OCI-LY7 (cell line): Measurements from ENCODE around the gene PRCD. TPM values are rescaled to one million over a fixed set of nuclear protein-coding genes. Genes with fewer than 3 reads are reported as not detected.
A peak's percentile ranks its signal among the peaks of the same experiment; 100 is the strongest.

Experiments
- BruUV-seq: library from RNA; stranded (reverse); fragments of 400-500 nt; replicated peaks from 2 replicates; lab custom pipeline; 2021; lab: Mats Ljungman, UMichigan
- CTCF ChIA-PET: fragments of 300-600 bp; sonication (Branson Sonifier 250); formaldehyde crosslinking; loops from one replicate; lab custom pipeline; 2022; ENCODE audit warnings: antibody characterized with exemption; ENCODE audit not compliant: unreplicated experiment; lab: Charles Lee
- POLR2A ChIA-PET: fragments of 300-600 bp; sonication (Branson Sonifier 250); formaldehyde crosslinking; loops from one replicate; lab custom pipeline; 2022; ENCODE audit warnings: antibody characterized with exemption; lab: Charles Lee
- DNase-seq: peaks from one replicate; pipeline ENCODE4 v3.0.0-alpha.2; 2015; ENCODE audit warnings: low spot score
- H2AFZ ChIP-seq: fragments of 200-600 bp; sonication (generic), shearing (Covaris generic); 2 replicates; pipeline ENCODE4 v1.6.1; 2014; ENCODE audit warnings: mild to moderate bottlenecking, antibody characterized with exemption, low read length, moderate library complexity
- H3K27ac ChIP-seq: fragments of 200-600 bp; sonication (generic); 2 replicates; pipeline ENCODE4 v1.5.1; 2014; ENCODE audit warnings: mixed run types, low read depth, mild to moderate bottlenecking, moderate library complexity, low read length, inconsistent platforms; ENCODE audit not compliant: poor library complexity, severe bottlenecking
- H3K36me3 ChIP-seq: fragments of 200-600 bp; sonication (generic); 2 replicates; pipeline ENCODE4 v1.6.1; 2014; ENCODE audit warnings: mild to moderate bottlenecking, antibody characterized with exemption, low read length, moderate library complexity, mixed read lengths; ENCODE audit not compliant: insufficient read depth
- H3K4me1 ChIP-seq: fragments of 200-600 bp; sonication (generic); 2 replicates; pipeline ENCODE4 v1.5.1; 2014; ENCODE audit warnings: mild to moderate bottlenecking, low read length; ENCODE audit not compliant: insufficient read depth, poor library complexity, severe bottlenecking
- H3K4me2 ChIP-seq: fragments of 200-600 bp; sonication (generic); 2 replicates; pipeline ENCODE4 v1.6.1; 2014; ENCODE audit warnings: mild to moderate bottlenecking, low read length
- H3K4me3 ChIP-seq: fragments of 200-600 bp; sonication (generic); 2 replicates; pipeline ENCODE4 v1.5.1; 2014; ENCODE audit warnings: mild to moderate bottlenecking, low read depth, low read length; ENCODE audit not compliant: poor library complexity, severe bottlenecking
- H3K79me2 ChIP-seq: fragments of 200-600 bp; sonication (generic); 2 replicates; pipeline ENCODE4 v1.6.1; 2016; ENCODE audit warnings: low read depth, mild to moderate bottlenecking, low read length, moderate library complexity, mixed read lengths; ENCODE audit not compliant: insufficient read depth
- H3K9me2 ChIP-seq: fragments of 200-600 bp; sonication (generic); 2 replicates; pipeline ENCODE4 v1.6.1; 2016; ENCODE audit warnings: mild to moderate bottlenecking, low read length, mixed read lengths; ENCODE audit not compliant: insufficient read depth
- H3K9me3 ChIP-seq: fragments of 200-600 bp; sonication (generic); 2 replicates; pipeline ENCODE4 v1.6.1; 2014; ENCODE audit warnings: mild to moderate bottlenecking, mixed run types, low read length, mixed read lengths
- H4K20me1 ChIP-seq: fragments of 200-600 bp; sonication (generic); 2 replicates; pipeline ENCODE4 v1.6.1; 2014; ENCODE audit warnings: mild to moderate bottlenecking, antibody characterized with exemption, low read length, moderate library complexity, mixed read lengths; ENCODE audit not compliant: insufficient read depth
- EZH2phosphoT487 ChIP-seq: fragments of 200-600 bp; sonication (generic); IDR thresholded peaks from 2 replicates; pipeline ENCODE4 v1.6.1; 2018; ENCODE audit warnings: low read depth, borderline replicate concordance, mild to moderate bottlenecking, mixed run types, antibody characterized with exemption, low read length, moderate library complexity, mixed read lengths
- intact Hi-C: fragments of 100-400 bp; cut with micrococcal nuclease; formaldehyde crosslinking; loops from one replicate; pipeline ENCODE4 v1.10.0; 2022; ENCODE audit not compliant: unreplicated experiment
- total RNA-seq, 2 experiments: library from RNA; depleted of rRNA in 1 of 2; stranded (reverse); fragments of >200 nt in 1 of 2; shearing (Covaris generic) in 1 of 2; gene quantifications; 2 replicates each; pipeline ENCODE4 v1.2.3, GENCODE V29; 2014 to 2022
- TF ChIP-seq, protein P1 (sequence below): fragments of 200-600 bp; sonication (generic); conservative IDR thresholded peaks from 2 replicates; pipeline ENCODE4 v1.5.1; 2014; ENCODE audit warnings: mild to moderate bottlenecking, antibody characterized with exemption, low read length, moderate library complexity, mixed read lengths

The PRCD gene
- total RNA-seq, 2 experiments from 2014 or later: 5.7 to 15.9 TPM

DNA sequence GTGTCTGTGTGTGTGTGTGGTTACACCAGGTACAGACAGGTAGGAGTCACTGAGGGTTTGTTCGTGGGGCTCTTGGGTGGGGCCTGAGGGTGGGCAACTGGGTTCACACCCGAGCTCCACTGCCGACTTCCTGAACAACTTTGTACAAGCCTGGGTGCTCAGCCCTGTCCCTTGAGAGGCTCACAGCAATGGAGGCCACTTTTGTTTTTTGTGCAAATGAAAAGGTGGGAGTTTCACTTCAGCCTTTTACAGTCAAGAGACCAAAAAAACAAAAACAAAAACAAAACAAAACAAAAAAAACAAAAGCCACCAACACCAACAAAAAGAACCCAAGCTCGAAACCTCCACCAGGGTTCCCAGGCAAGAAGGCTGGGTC, 41.0 kb upstream of the PRCD start:
- intact Hi-C loops: loop anchor here (10.0 kb wide), 2 partner anchors 234 to 946 kb away; partner anchors contain the start of gene UBALD2
- H3K27ac ChIP-seq: peak overlapping the region; percentile 83
- H3K4me1 ChIP-seq: peaks cover 84% of the 10 kb centered on the region
- H3K36me3 ChIP-seq: peaks cover 21% of the 10 kb centered on the region; the same call in 1 of the 2 replicates
- TF ChIP-seq, protein P1, sequence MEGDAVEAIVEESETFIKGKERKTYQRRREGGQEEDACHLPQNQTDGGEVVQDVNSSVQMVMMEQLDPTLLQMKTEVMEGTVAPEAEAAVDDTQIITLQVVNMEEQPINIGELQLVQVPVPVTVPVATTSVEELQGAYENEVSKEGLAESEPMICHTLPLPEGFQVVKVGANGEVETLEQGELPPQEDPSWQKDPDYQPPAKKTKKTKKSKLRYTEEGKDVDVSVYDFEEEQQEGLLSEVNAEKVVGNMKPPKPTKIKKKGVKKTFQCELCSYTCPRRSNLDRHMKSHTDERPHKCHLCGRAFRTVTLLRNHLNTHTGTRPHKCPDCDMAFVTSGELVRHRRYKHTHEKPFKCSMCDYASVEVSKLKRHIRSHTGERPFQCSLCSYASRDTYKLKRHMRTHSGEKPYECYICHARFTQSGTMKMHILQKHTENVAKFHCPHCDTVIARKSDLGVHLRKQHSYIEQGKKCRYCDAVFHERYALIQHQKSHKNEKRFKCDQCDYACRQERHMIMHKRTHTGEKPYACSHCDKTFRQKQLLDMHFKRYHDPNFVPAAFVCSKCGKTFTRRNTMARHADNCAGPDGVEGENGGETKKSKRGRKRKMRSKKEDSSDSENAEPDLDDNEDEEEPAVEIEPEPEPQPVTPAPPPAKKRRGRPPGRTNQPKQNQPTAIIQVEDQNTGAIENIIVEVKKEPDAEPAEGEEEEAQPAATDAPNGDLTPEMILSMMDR: no peak
- TF ChIP-seq EZH2phosphoT487: no peak
- peak overlapping the region; percentile 98 for H3K4me2 ChIP-seq
- ChIA-PET POLR2A (interaction anchor here (0.5 to 8.2 kb wide), 9 partner anchors 13 to 541 kb away, joined by 3 to 57 read pairs (median 4); no protein-coding TSS in a partner anchor), CTCF (interaction anchor here (0.5 to 1.9 kb wide), 6 partner anchors 13 to 1182 kb away, joined by 3 to 9 read pairs (median 4); no protein-coding TSS in a partner anchor)
- no peaks in the 10 kb centered on the region for H3K9me3 ChIP-seq
- no peaks in the 10 kb centered on the region for H4K20me1 ChIP-seq
- no peak overlapping the region for H2AFZ ChIP-seq
- H3K4me3 ChIP-seq: peak overlapping the region; percentile 96
- H3K79me2 ChIP-seq: peaks cover 49% of the 10 kb centered on the region
- no peaks in the 10 kb centered on the region for H3K9me2 ChIP-seq
- peak; percentile 86 for DNase-seq
- BruUV-seq: no TSS peak

DNA sequence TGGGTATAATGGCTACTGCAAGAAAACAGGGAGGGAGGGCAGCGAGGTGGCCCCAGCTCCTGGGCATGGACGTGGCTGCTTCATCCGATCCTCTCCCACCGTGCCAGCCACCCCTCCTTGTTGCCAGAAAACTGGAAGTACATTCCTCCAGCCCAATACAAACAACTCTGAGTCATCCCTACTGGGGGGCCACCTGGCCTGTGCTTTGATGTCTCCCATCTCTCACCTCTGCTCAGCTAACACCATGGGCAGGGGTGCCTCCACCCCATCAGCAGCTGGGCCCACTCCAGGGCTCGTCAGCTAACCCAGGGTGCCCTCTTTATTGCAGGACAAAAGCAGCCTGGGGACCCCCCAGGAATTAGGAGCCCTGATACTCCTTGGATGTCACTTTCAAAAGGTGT, 40.6 kb upstream of the PRCD start:
- Histone ChIP-seq H3K4me2 (peak overlapping the region; percentile 98), H2AFZ (no peak overlapping the region), H4K20me1 (no peaks in the 10 kb centered on the region), H3K9me2 (no peaks in the 10 kb centered on the region), H3K4me1 (peaks cover 84% of the 10 kb centered on the region), H3K27ac (peak overlapping the region; percentile 83), H3K36me3 (peaks cover 21% of the 10 kb centered on the region; the same call in 1 of the 2 replicates), H3K79me2 (peaks cover 49% of the 10 kb centered on the region), H3K4me3 (peak overlapping the region; percentile 96), H3K9me3 (no peaks in the 10 kb centered on the region)
- no peak for TF ChIP-seq EZH2phosphoT487
- TF ChIP-seq, protein P1: no peak
- CTCF ChIA-PET: interaction anchor here (0.5 to 1.9 kb wide), 9 partner anchors 9 to 1182 kb away, joined by 3 to 9 read pairs (median 3); no protein-coding TSS in a partner anchor
- DNase-seq: peak; percentile 61
- intact Hi-C loops: loop anchor here (10.0 kb wide), 2 partner anchors 234 to 946 kb away; partner anchors contain the start of gene UBALD2
- no TSS peak for BruUV-seq
- POLR2A ChIA-PET: interaction anchor here (0.5 to 8.2 kb wide), 10 partner anchors 9 to 542 kb away, joined by 3 to 57 read pairs (median 5); no protein-coding TSS in a partner anchor
